ENCODE data around the gene NTN5. TPM values are rescaled to one million over a fixed set of nuclear protein-coding genes. Genes with fewer than 3 reads are reported as not detected.

The NTN5 gene
- total and polyA plus RNA-seq, 9 of the 15 experiments (the other 6 are each of a cell fraction or from before 2014, with no cell fraction given), result not detected

GRCh38 chr19:48633148-48634035 lies 39.4 kb downstream of the NTN5 start (continued):
- TF ChIP-seq AFF1 (IDR thresholded peaks at IDR 0.05; ENCODE audit: low read depth in 1 of 2, partially characterized antibody in 2 of 2), result no peak
- no peak for TF ChIP-seq TCF15 (CRISPR knock-in tag; IDR thresholded peaks at IDR 0.05)
- TF ChIP-seq FOXK1 (CRISPR knock-in tag; IDR thresholded peaks at IDR 0.05; ENCODE audit: borderline replicate concordance), result no peak
- no peak for TF ChIP-seq THRAP3 (IDR thresholded peaks at IDR 0.05; ENCODE audit: borderline replicate concordance)
- no peak for TF ChIP-seq ZNF696 (CRISPR knock-in tag; conservative IDR thresholded peaks at IDR 0.05)
- no peak for TF ChIP-seq MAFK (IDR thresholded peaks at IDR 0.05; ENCODE audit: low read length)
- no peak for TF ChIP-seq CREB1 (IDR thresholded peaks at IDR 0.05)
- no peak for TF ChIP-seq CREB1 (CRISPR knock-in tag; IDR thresholded peaks at IDR 0.05)
- TF ChIP-seq ZNF780A (CRISPR knock-in tag; IDR thresholded peaks at IDR 0.05), result no peak
- peak; percentile 57 to 86; a peak in 3 of 4 replicates for TF ChIP-seq HDAC1 (IDR thresholded peaks at IDR 0.05)
- TF ChIP-seq SMARCC2 (IDR thresholded peaks at IDR 0.05; ENCODE audit: low read depth), result no peak
- TF ChIP-seq ZNF395 (CRISPR knock-in tag; IDR thresholded peaks at IDR 0.05), result no peak; the same call in none of the 2 replicates
- no peak; the same call in 1 of the 2 replicates for TF ChIP-seq MAFF (IDR thresholded peaks at IDR 0.05; ENCODE audit: low read length)
- no peak for TF ChIP-seq ZC3H8 (IDR thresholded peaks at IDR 0.05)
- TF ChIP-seq NCOA1 (IDR thresholded peaks at IDR 0.05; ENCODE audit: low read depth), result no peak
- TF ChIP-seq ZZZ3 (IDR thresholded peaks at IDR 0.05), result no peak
- TF ChIP-seq BCLAF1 (IDR thresholded peaks at IDR 0.05; ENCODE audit: borderline replicate concordance in 1 of 2, control insufficient read depth in 1 of 2, low read depth in 2 of 2, low read length in 1 of 2), result no peak
